ENCODE results near the gene WDTC1.

Gene WDTC1

GRCh38 chr1:27333717-27334279, 99.4 kb downstream of the WDTC1 start:
- DNase-seq (ENCODE audit: low read depth in 1 of 2, low spot score in 1 of 2), result no peak

GRCh38 chr1:27335506-27336422, 101.3 kb downstream of the WDTC1 start:
- DNase-seq (ENCODE audit: low read depth in 1 of 2, low spot score in 1 of 2), result no peak

- DNase-seq (ENCODE audit: low read depth in 1 of 2, low spot score in 1 of 2), result no peak
Observed at GRCh38 chr1:27336756-27337155, 102.3 kb downstream of the WDTC1 start.

GRCh38 chr1:27338751-27339150, 104.3 kb downstream of the WDTC1 start:
- DNase-seq (ENCODE audit: low read depth in 1 of 2, low spot score in 1 of 2), result no peak

- no peak for DNase-seq (ENCODE audit: low read depth in 1 of 2, low spot score in 1 of 2)
Observed at GRCh38 chr1:27339213-27339612, 104.8 kb downstream of the WDTC1 start.

GRCh38 chr1:27341525-27342252, 107.3 kb downstream of the WDTC1 start, which contains the start of gene SYTL1:
TSS of gene SYTL1 (plus strand) at chr1:27342022. CDS start at chr1:27345335, 3,313 bp downstream.
- DNase-seq (ENCODE audit: low read depth in 1 of 2, low spot score in 1 of 2), result peak in 1 of 2 donors; percentile 34

- DNase-seq (ENCODE audit: low read depth in 1 of 2, low spot score in 1 of 2), result no peak
Observed at GRCh38 chr1:27342391-27342777, 108.0 kb downstream of the WDTC1 start.

GRCh38 chr1:27342778-27343638, 108.6 kb downstream of the WDTC1 start:
- DNase-seq (ENCODE audit: low read depth in 1 of 2, low spot score in 1 of 2), result peak in 1 of 2 donors; percentile 55

- DNase-seq (ENCODE audit: low read depth in 1 of 2, low spot score in 1 of 2), result no peak
Observed at GRCh38 chr1:27343639-27344025, 109.2 kb downstream of the WDTC1 start.

GRCh38 chr1:27345272-27345671, 110.8 kb downstream of the WDTC1 start:
- no peak for DNase-seq (ENCODE audit: low read depth in 1 of 2, low spot score in 1 of 2)

GRCh38 chr1:27346357-27346756, 111.9 kb downstream of the WDTC1 start:
- no peak for DNase-seq (ENCODE audit: low read depth in 1 of 2, low spot score in 1 of 2)

- no peak for DNase-seq (ENCODE audit: low read depth in 1 of 2, low spot score in 1 of 2)
Observed at GRCh38 chr1:27346991-27347624, 112.7 kb downstream of the WDTC1 start.

- no peak for DNase-seq (ENCODE audit: low read depth in 1 of 2, low spot score in 1 of 2)
Observed at GRCh38 chr1:27348861-27349783, 114.7 kb downstream of the WDTC1 start.

GRCh38 chr1:27349784-27350662, 115.6 kb downstream of the WDTC1 start:
- DNase-seq (ENCODE audit: low read depth in 1 of 2, low spot score in 1 of 2), result no peak

GRCh38 chr1:27350663-27351540, 116.5 kb downstream of the WDTC1 start:
- DNase-seq (ENCODE audit: low read depth in 1 of 2, low spot score in 1 of 2), result no peak

GRCh38 chr1:27351541-27352107, 117.2 kb downstream of the WDTC1 start:
- no peak for DNase-seq (ENCODE audit: low read depth in 1 of 2, low spot score in 1 of 2)

GRCh38 chr1:27353166-27353565, 118.7 kb downstream of the WDTC1 start:
- DNase-seq (ENCODE audit: low read depth in 1 of 2, low spot score in 1 of 2), result no peak
